Choroid plexus epithelial cell (primary cell): ENCODE data around the gene CACNA1H.

Source experiments
- DNase-seq: peaks from one replicate; pipeline ENCODE4 v3.0.0-alpha.2; 2010; ENCODE audit warnings: low read depth
- H3K4me3 ChIP-seq: 2 replicates; pipeline ENCODE4 v1.5.1; 2011; ENCODE audit warnings: low read depth, mild to moderate bottlenecking, control low read depth, low read length, moderate library complexity
- CTCF ChIP-seq: conservative IDR thresholded peaks from 2 replicates; pipeline ENCODE4 v1.5.1; 2011; ENCODE audit warnings: low read depth, mild to moderate bottlenecking, control low read depth, inconsistent platforms, low read length, moderate library complexity

Gene CACNA1H

GRCh38 chr16:1212616-1213194 is 59.8 kb downstream of the CACNA1H start:
- no peak for DNase-seq
- no peak for TF ChIP-seq CTCF

GRCh38 chr16:1213231-1213630 is 60.3 kb downstream of the CACNA1H start:
- TF ChIP-seq CTCF: no peak
- H3K4me3 ChIP-seq: no peak overlapping the region
- no peak for DNase-seq

More at GRCh38 chr16:1212616-1213194, 59.8 kb downstream of the CACNA1H start:
- H3K4me3 ChIP-seq: no peak overlapping the region

- TF ChIP-seq CTCF: no peak
- DNase-seq: no peak
- no peak overlapping the region for H3K4me3 ChIP-seq
Measured at GRCh38 chr16:1213796-1214372, 61.0 kb downstream of the CACNA1H start.

- DNase-seq: no peak
- TF ChIP-seq CTCF: no peak
- no peak overlapping the region for H3K4me3 ChIP-seq
Measured at GRCh38 chr16:1214719-1215118, 61.8 kb downstream of the CACNA1H start.

GRCh38 chr16:1215574-1216295 is 62.8 kb downstream of the CACNA1H start:
- H3K4me3 ChIP-seq: no peak overlapping the region
- DNase-seq: no peak
- TF ChIP-seq CTCF: no peak

GRCh38 chr16:1216296-1216619 is 63.4 kb downstream of the CACNA1H start:
- DNase-seq: no peak
- no peak for TF ChIP-seq CTCF
- H3K4me3 ChIP-seq: no peak overlapping the region
